ENCODE results near the gene FARSB.

DNA sequence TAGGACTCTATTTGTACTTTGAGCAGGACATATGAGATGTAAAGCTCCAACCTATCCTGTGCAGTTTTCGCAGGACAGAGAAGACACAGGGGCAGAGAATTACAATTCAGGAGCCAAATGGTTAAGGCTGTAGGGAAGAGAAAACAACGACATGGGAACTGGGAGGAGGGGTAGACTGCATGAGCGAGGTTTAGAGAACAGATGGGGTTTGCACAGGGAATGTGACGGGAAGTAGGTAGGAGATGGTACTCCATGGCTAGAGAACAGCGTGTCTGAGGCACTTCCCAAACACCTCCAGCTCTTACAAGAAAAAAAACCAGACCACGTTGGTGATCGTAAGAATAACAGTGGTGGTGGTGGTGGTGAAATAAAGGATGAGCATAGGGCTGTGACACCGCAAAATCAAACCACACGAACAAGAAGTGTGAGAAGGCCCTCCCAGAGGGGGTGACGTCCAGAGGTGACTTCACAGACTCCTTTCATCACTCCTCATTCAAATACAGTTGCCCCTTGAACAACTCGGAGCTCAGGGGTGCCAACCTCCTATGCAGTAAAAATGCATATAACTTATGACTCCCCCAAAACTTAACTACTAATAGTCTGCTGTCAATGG lies 92.7 kb downstream of the FARSB start:
- no peak for TF ChIP-seq POLR2A (IDR thresholded peaks at IDR 0.05; ENCODE audit: extremely low read depth, insufficient read length)
- TF ChIP-seq, protein P1, sequence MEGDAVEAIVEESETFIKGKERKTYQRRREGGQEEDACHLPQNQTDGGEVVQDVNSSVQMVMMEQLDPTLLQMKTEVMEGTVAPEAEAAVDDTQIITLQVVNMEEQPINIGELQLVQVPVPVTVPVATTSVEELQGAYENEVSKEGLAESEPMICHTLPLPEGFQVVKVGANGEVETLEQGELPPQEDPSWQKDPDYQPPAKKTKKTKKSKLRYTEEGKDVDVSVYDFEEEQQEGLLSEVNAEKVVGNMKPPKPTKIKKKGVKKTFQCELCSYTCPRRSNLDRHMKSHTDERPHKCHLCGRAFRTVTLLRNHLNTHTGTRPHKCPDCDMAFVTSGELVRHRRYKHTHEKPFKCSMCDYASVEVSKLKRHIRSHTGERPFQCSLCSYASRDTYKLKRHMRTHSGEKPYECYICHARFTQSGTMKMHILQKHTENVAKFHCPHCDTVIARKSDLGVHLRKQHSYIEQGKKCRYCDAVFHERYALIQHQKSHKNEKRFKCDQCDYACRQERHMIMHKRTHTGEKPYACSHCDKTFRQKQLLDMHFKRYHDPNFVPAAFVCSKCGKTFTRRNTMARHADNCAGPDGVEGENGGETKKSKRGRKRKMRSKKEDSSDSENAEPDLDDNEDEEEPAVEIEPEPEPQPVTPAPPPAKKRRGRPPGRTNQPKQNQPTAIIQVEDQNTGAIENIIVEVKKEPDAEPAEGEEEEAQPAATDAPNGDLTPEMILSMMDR (IDR thresholded peaks at IDR 0.05; ENCODE audit: low read depth, low read length), result no peak
